Thoracic aorta endothelial cell (primary cell): Measurements from ENCODE around the gene KLHDC7B. TPM values are rescaled to one million over a fixed set of nuclear protein-coding genes. Genes with fewer than 3 reads are reported as not detected.

Experiments
- total RNA-seq: library from RNA; depleted of rRNA; stranded (reverse); fragments of >200 nt; gene quantifications from 2 replicates; pipeline ENCODE4 v1.2.3, GENCODE V29; 2012

KLHDC7B gene
- not detected in 2 replicates for total RNA-seq

GRCh38 chr22:50545522-50546325 is at the start of gene KLHDC7B:
Gene KLHDC7B, plus strand, starts transcription at chr22:50545899. Its CDS starts 345 bp downstream, at chr22:50546244.

GRCh38 chr22:50507421-50507990 is 38.2 kb upstream of the KLHDC7B start, which contains the start of gene LMF2:
Gene LMF2, minus strand, starts transcription at chr22:50507702. Its CDS starts 27 bp downstream, at chr22:50507675.

GRCh38 chr22:50507991-50508884 is 37.5 kb upstream of the KLHDC7B start, which contains the start of gene NCAPH2:
Gene NCAPH2, plus strand, starts transcription at chr22:50508224. Its CDS starts 114 bp downstream, at chr22:50508338.

GRCh38 chr22:50525104-50525857 is 20.4 kb upstream of the KLHDC7B start, which contains the start of gene SCO2:
Gene SCO2, minus strand, starts transcription at chr22:50525598. Its CDS starts 1,187 bp downstream, at chr22:50524411.

GRCh38 chr22:50529897-50530579 is 15.7 kb upstream of the KLHDC7B start, which contains the start of gene TYMP:
Gene TYMP, minus strand, starts transcription at chr22:50530012. Its CDS starts 303 bp downstream, at chr22:50529709.

GRCh38 chr22:50562523-50563412 is 17.1 kb downstream of the KLHDC7B start, which contains the start of gene SYCE3:
Gene SYCE3, minus strand, starts transcription at chr22:50562919. Its CDS starts 6,514 bp downstream, at chr22:50556405.

GRCh38 chr22:50577987-50578775 is 32.5 kb downstream of the KLHDC7B start, which contains the start of gene CPT1B:
Gene CPT1B, minus strand, starts transcription at chr22:50578427. Its CDS starts 512 bp downstream, at chr22:50577915.

GRCh38 chr22:50582493-50583293 is 37.0 kb downstream of the KLHDC7B start, which contains the start of gene CHKB:
Gene CHKB, minus strand, starts transcription at chr22:50582849. Its CDS starts 68 bp downstream, at chr22:50582781.

GRCh38 chr22:50600538-50600937 is 54.8 kb downstream of the KLHDC7B start, which contains the start of gene MAPK8IP2:
Gene MAPK8IP2, plus strand, starts transcription at chr22:50600793. Its CDS starts 26 bp downstream, at chr22:50600819.

Other genes with a start within 250 kb of the KLHDC7B start
- 64.2 and 73.9 TPM in 2 replicates for gene PLXNB2, start 238.3 kb upstream of the KLHDC7B start, total RNA-seq
- 1.1 and 1.7 TPM in 2 replicates for gene DENND6B, start 218.9 kb upstream of the KLHDC7B start, total RNA-seq
- gene PPP6R2, start 202.6 kb upstream of the KLHDC7B start, total RNA-seq, result 47.9 and 48.7 TPM in 2 replicates
- gene SBF1, start 70.9 kb upstream of the KLHDC7B start, total RNA-seq, result 47.6 and 55.6 TPM in 2 replicates
- 0.36 and 0.40 TPM in 2 replicates for gene ADM2, start 64.4 kb upstream of the KLHDC7B start, total RNA-seq
- gene MIOX, start 59.0 kb upstream of the KLHDC7B start, total RNA-seq, result not detected in 2 replicates
- 31.5 and 40.1 TPM in 2 replicates for gene LMF2, start 38.2 kb upstream of the KLHDC7B start, total RNA-seq
- gene NCAPH2, start 37.7 kb upstream of the KLHDC7B start, total RNA-seq, result 33.2 and 40.8 TPM in 2 replicates
- 2.0 and 2.4 TPM in 2 replicates for gene SCO2, start 20.3 kb upstream of the KLHDC7B start, total RNA-seq
- 4.4 and 6.0 TPM in 2 replicates for gene TYMP, start 15.9 kb upstream of the KLHDC7B start, total RNA-seq
- not detected in 2 replicates for gene SYCE3, start 17.0 kb downstream of the KLHDC7B start, total RNA-seq
- 1.6 and 2.1 TPM in 2 replicates for gene CPT1B, start 32.5 kb downstream of the KLHDC7B start, total RNA-seq
- gene CHKB, start 37.0 kb downstream of the KLHDC7B start, total RNA-seq, result 21.1 and 30.4 TPM in 2 replicates
- gene MAPK8IP2, start 54.9 kb downstream of the KLHDC7B start, total RNA-seq, result 0.13 and 0.14 TPM in 2 replicates
- 14.8 and 18.7 TPM in 2 replicates for gene ARSA, start 82.3 kb downstream of the KLHDC7B start, total RNA-seq
- 36.4 and 54.3 TPM in 2 replicates for gene SHANK3, start 126.9 kb downstream of the KLHDC7B start, total RNA-seq
- gene ACR, start 192.3 kb downstream of the KLHDC7B start, total RNA-seq, result 0.80 and 0.93 TPM in 2 replicates
- gene RABL2B, start 237.7 kb downstream of the KLHDC7B start, total RNA-seq, result 10.6 and 12.2 TPM in 2 replicates